IMR-90 (cell line): ENCODE results near the gene TBX15. TPM values are rescaled to one million over a fixed set of nuclear protein-coding genes. Genes with fewer than 3 reads are reported as not detected.

Experiments used
- ATAC-seq: fragments of 200-7000 bp; cut with Tn5 transposase; 2 replicates; pipeline ENCODE4 v1.9.1; 2020; ENCODE audit warnings: low read depth, mild to moderate bottlenecking, moderate library complexity
- BruUV-seq: library from RNA; stranded (reverse); fragments of 400-500 nt; replicated peaks from 2 replicates; lab custom pipeline; 2021; lab: Mats Ljungman, UMichigan
- CTCF ChIA-PET: fragments of 300-600 bp; formaldehyde crosslinking; extraction: SDS; loops from one replicate; lab custom pipeline; 2021; ENCODE audit warnings: antibody characterized with exemption; lab: Yijun Ruan, JAX
- POLR2A ChIA-PET: fragments of 300-600 bp; sonication (Branson Sonifier 250); formaldehyde crosslinking; loops from one replicate; lab custom pipeline; 2022; ENCODE audit warnings: antibody characterized with exemption; ENCODE audit not compliant: unreplicated experiment; lab: Charles Lee
- DNase-seq: peaks from one replicate; pipeline ENCODE4 v3.0.0; 2013
- H2AFZ ChIP-seq: replicated peaks from 2 replicates; pipeline ENCODE3; 2013; ENCODE audit warnings: low read length, mild to moderate bottlenecking; ENCODE audit not compliant: poor library complexity
- H2AK5ac ChIP-seq: 2 replicates; pipeline ENCODE4 v1.6.1; 2013; ENCODE audit warnings: low read depth, low read length, inconsistent platforms
- H2AK9ac ChIP-seq: replicated peaks from 2 replicates; pipeline ENCODE3; 2013; ENCODE audit warnings: mild to moderate bottlenecking, low read depth, low read length, moderate library complexity; ENCODE audit not compliant: poor library complexity
- H2BK120ac ChIP-seq: 2 replicates; pipeline ENCODE4 v1.6.1; 2013; ENCODE audit warnings: low read depth, low read length, inconsistent platforms
- H2BK15ac ChIP-seq: 3 replicates; pipeline ENCODE4 v1.6.1; 2013; ENCODE audit warnings: low read depth, low read length, inconsistent platforms
- H2BK20ac ChIP-seq: 2 replicates; pipeline ENCODE4 v1.6.1; 2013; ENCODE audit warnings: low read depth, mild to moderate bottlenecking, inconsistent platforms, low read length, moderate library complexity
- H2BK5ac ChIP-seq: 2 replicates; pipeline ENCODE4 v1.6.1; 2013; ENCODE audit warnings: mild to moderate bottlenecking, low read depth, low read length, inconsistent platforms; ENCODE audit not compliant: poor library complexity, severe bottlenecking
- H3K14ac ChIP-seq: replicated peaks from 2 replicates; pipeline ENCODE4 v1.6.1; 2013; ENCODE audit warnings: low read depth, low read length, inconsistent platforms
- H3K18ac ChIP-seq: 2 replicates; pipeline ENCODE4 v1.6.1; 2013; ENCODE audit warnings: low read depth, low read length, control low read depth
- H3K23ac ChIP-seq: 2 replicates; pipeline ENCODE4 v1.6.1; 2013; ENCODE audit warnings: low read depth, low read length, inconsistent platforms
- H3K27ac ChIP-seq: 2 replicates; pipeline ENCODE4 v1.5.1; 2013; ENCODE audit warnings: mild to moderate bottlenecking, control low read depth, low read length; ENCODE audit not compliant: insufficient read depth
- H3K27me3 ChIP-seq: 2 replicates; pipeline ENCODE4 v1.6.1; 2013; ENCODE audit warnings: low read length; ENCODE audit not compliant: control insufficient read depth, insufficient read depth
- H3K36me3 ChIP-seq: 2 replicates; pipeline ENCODE4 v1.6.1; 2013; ENCODE audit warnings: low read length, mixed read lengths; ENCODE audit not compliant: control insufficient read depth, insufficient read depth
- H3K4ac ChIP-seq: 2 replicates; pipeline ENCODE4 v1.6.1; 2013; ENCODE audit warnings: low read depth, low read length, inconsistent platforms
- H3K4me1 ChIP-seq: 2 replicates; pipeline ENCODE4 v1.6.1; 2013; ENCODE audit warnings: low read length, mixed read lengths; ENCODE audit not compliant: control insufficient read depth, insufficient read depth
- H3K4me2 ChIP-seq: 2 replicates; pipeline ENCODE4 v1.6.1; 2013; ENCODE audit warnings: low read depth, mild to moderate bottlenecking, control low read depth, low read length, moderate library complexity
- H3K4me3 ChIP-seq: 2 replicates; pipeline ENCODE4 v1.5.1; 2013; ENCODE audit warnings: low read depth, mild to moderate bottlenecking, control low read depth, low read length, moderate library complexity; ENCODE audit not compliant: insufficient read depth
- H3K56ac ChIP-seq: 2 replicates; pipeline ENCODE4 v1.6.1; 2013; ENCODE audit warnings: low read length, inconsistent platforms; ENCODE audit not compliant: insufficient read depth; ENCODE audit errors: extremely low read depth
- H3K79me1 ChIP-seq, 2 experiments: 2 replicates each; pipeline ENCODE4 v1.6.1; 2013; ENCODE audit warnings: low read length in 2 of 2, inconsistent platforms in 1 of 2, low read depth in 1 of 2
- H3K9ac ChIP-seq: 2 replicates; pipeline ENCODE4 v1.6.1; 2013; ENCODE audit warnings: low read depth, low read length, control low read depth
- H3K9me1 ChIP-seq: 2 replicates; pipeline ENCODE4 v1.6.1; 2013; ENCODE audit warnings: low read length, inconsistent platforms; ENCODE audit not compliant: insufficient read depth
- H3K9me3 ChIP-seq: 2 replicates; pipeline ENCODE4 v1.6.1; 2013; ENCODE audit warnings: low read length; ENCODE audit not compliant: control insufficient read depth, insufficient read depth
- H4K20me1 ChIP-seq: 2 replicates; pipeline ENCODE4 v1.6.1; 2013; ENCODE audit warnings: low read length, inconsistent platforms; ENCODE audit not compliant: insufficient read depth
- H4K5ac ChIP-seq: 2 replicates; pipeline ENCODE4 v1.6.1; 2013; ENCODE audit warnings: mild to moderate bottlenecking, low read depth, low read length, control low read depth
- H4K8ac ChIP-seq, 2 experiments: 2 replicates each; pipeline ENCODE4 v1.6.1; 2013; ENCODE audit warnings: low read depth in 2 of 2, low read length in 2 of 2, control low read depth in 1 of 2, inconsistent platforms in 1 of 2
- H4K91ac ChIP-seq: 2 replicates; pipeline ENCODE4 v1.6.1; 2013; ENCODE audit warnings: low read depth, low read length, inconsistent platforms; ENCODE audit not compliant: insufficient read depth
- BHLHE40 ChIP-seq: fragments of 150-350 bp; IDR thresholded peaks from 2 replicates; pipeline ENCODE4 v1.6.1; 2016; ENCODE audit warnings: mild to moderate bottlenecking, low read depth, low read length
- CTCF ChIP-seq: conservative IDR thresholded peaks from 2 replicates; pipeline ENCODE4 v1.5.1; 2012; ENCODE audit warnings: mild to moderate bottlenecking, low read depth, low read length, improper control_type of control experiment
- FOS ChIP-seq: fragments of 150-350 bp; IDR thresholded peaks from 2 replicates; pipeline ENCODE4 v1.6.1; 2016; ENCODE audit warnings: low read depth, low read length
- MAFK ChIP-seq: IDR thresholded peaks from 2 replicates; pipeline ENCODE4 v1.6.1; 2012; ENCODE audit warnings: low read depth, low read length, improper control_type of control experiment
- MXI1 ChIP-seq: IDR thresholded peaks from 2 replicates; pipeline ENCODE4 v1.6.1; 2012; ENCODE audit warnings: low read depth, mild to moderate bottlenecking, low read length, moderate library complexity, borderline replicate concordance
- POLR2A ChIP-seq: IDR thresholded peaks from 2 replicates; pipeline ENCODE4 v1.6.1; 2012; ENCODE audit warnings: mild to moderate bottlenecking, low read depth, low read length
- RFX5 ChIP-seq: IDR thresholded peaks from 2 replicates; pipeline ENCODE4 v1.8.0; 2012; ENCODE audit warnings: low read depth, mild to moderate bottlenecking, low read length, moderate library complexity
- USF2 ChIP-seq: fragments of 150-350 bp; IDR thresholded peaks from 2 replicates; pipeline ENCODE4 v1.6.1; 2017; ENCODE audit warnings: mild to moderate bottlenecking, antibody characterized with exemption, low read length, low read depth
- WGBS, 2 experiments: methylation state at CpG; one replicate each; pipeline versions ENCODE4 v1.1.5 to v1.1.7; 2013; ENCODE audit warnings: missing lambda C conversion rate in 2 of 2; ENCODE audit not compliant: insufficient read length in 1 of 2; ENCODE audit errors: extremely low coverage in 2 of 2; 5-methylcytosine and 5-hydroxymethylcytosine counted together
- dilution Hi-C: fragments of 300-500 bp; cut with HindIII; formaldehyde crosslinking; loops from one replicate; pipeline ENCODE4 v1.14.3; 2018; ENCODE audit warnings: low sequenced_read_pairs; ENCODE audit not compliant: unreplicated experiment
- in situ Hi-C: fragments of 300-500 bp; cut with MboI; formaldehyde crosslinking; loops from 3 replicates; pipeline ENCODE4 v1.14.3; 2019; ENCODE audit warnings: low sequenced_read_pairs, inconsistent platforms, mixed read lengths
- intact Hi-C: fragments of 100-400 bp; cut with micrococcal nuclease; formaldehyde crosslinking; loops from 2 replicates; pipeline ENCODE4 v1.10.0; 2022
- polyA plus RNA-seq, 3 experiments: library from polyadenylated mRNA; depleted of rRNA; stranded (reverse); fragments of >200 nt; gene quantifications; 2 replicates each; pipeline ENCODE4 v1.2.3, GENCODE V29; 2012; ENCODE audit warnings: low replicate concordance in 1 of 3
- total RNA-seq: library from RNA; depleted of rRNA; stranded (reverse); fragments of >200 nt; gene quantifications from 2 replicates; pipeline ENCODE4 v1.2.3, GENCODE V29; 2012

The TBX15 gene
- total and polyA plus RNA-seq, 2 of the 4 experiments (the other 2 are of a cell fraction) = not detected

- Histone ChIP-seq H2AK5ac (no peak overlapping the region), H3K79me1 (no peaks in the 10 kb centered on the region), H3K27me3 (no peaks in the 10 kb centered on the region), H3K18ac (no peak overlapping the region), H3K14ac (no peak overlapping the region), H3K4me2 (no peak overlapping the region), H2BK20ac (no peak overlapping the region), H2BK5ac (no peak overlapping the region), H3K36me3 (no peaks in the 10 kb centered on the region), H4K20me1 (no peaks in the 10 kb centered on the region), H3K56ac (no peak overlapping the region), H4K5ac (no peak overlapping the region), H3K4ac (no peak overlapping the region), H3K4me1 (no peaks in the 10 kb centered on the region), H3K4me3 (no peak overlapping the region), H3K23ac (no peak overlapping the region), H2BK15ac (no peak overlapping the region), H2AK9ac (no peak overlapping the region), H3K9me3 (no peaks in the 10 kb centered on the region), H2AFZ (no peak overlapping the region), H3K9me1 (no peaks in the 10 kb centered on the region), H3K27ac (no peak overlapping the region), H2BK120ac (no peak overlapping the region), H4K8ac (no peak overlapping the region), H3K9ac (no peak overlapping the region), H4K91ac (no peak overlapping the region)
- TF ChIP-seq CTCF (no peak), POLR2A (no peak), FOS (no peak), MXI1 (no peak), BHLHE40 (no peak), RFX5 (no peak), USF2 (no peak), MAFK (no peak)
- in situ Hi-C loops (no loop called here), intact Hi-C loops (no loop called here), dilution Hi-C loops (no loop called here)
- ChIA-PET CTCF (interaction anchor here (0.6 kb wide), 1 partner anchor 317 kb away, joined by 7 read pairs; no protein-coding TSS in a partner anchor), POLR2A (no interaction called here)
- no peak for DNase-seq
- no TSS peak for BruUV-seq
- ATAC-seq = no peak
- WGBS, 2 experiments = no CpG with 5 or more reads among the region's 1 CpG
Observed at GRCh38 chr1:118958937-118959631, 29.1 kb downstream of the TBX15 start.
